ENCODE data around the gene GPC6.

Gene GPC6

GRCh38 chr13:94140027-94140426 lies 913.4 kb downstream of the GPC6 start:
- no peak overlapping the region for H2BK5ac ChIP-seq (ENCODE audit: low read depth, low read length, poor library complexity)
- H3K4me1 ChIP-seq (ENCODE audit: control insufficient read depth in 1 of 2, insufficient read depth in 2 of 2, low read length in 2 of 2) = no peaks in the 10 kb centered on the region
- H2BK12ac ChIP-seq (ENCODE audit: low read length) = no peak overlapping the region
- no peak overlapping the region for H4K8ac ChIP-seq (ENCODE audit: low read depth, low read length)
- no peaks in the 10 kb centered on the region for H3K27me3 ChIP-seq (ENCODE audit: insufficient read depth, low read length)
- no CpG with 5 or more reads among the region's 2 CpGs for WGBS (ENCODE audit: extremely low coverage, insufficient coverage, insufficient read length)
- H3K23ac ChIP-seq (ENCODE audit: low read length) = no peak overlapping the region
- no peak overlapping the region for H3K4me3 ChIP-seq (ENCODE audit: low read depth, low read length)
- H3K36me3 ChIP-seq (ENCODE audit: control insufficient read depth in 1 of 2, insufficient read depth in 2 of 2, low read length in 2 of 2) = no peaks in the 10 kb centered on the region
- no peak overlapping the region for H3K4ac ChIP-seq (ENCODE audit: low read depth, low read length)
- H4K12ac ChIP-seq (ENCODE audit: low read depth, low read length) = no peak overlapping the region
- no peak overlapping the region for H2AK5ac ChIP-seq (ENCODE audit: low read length)
- H3K4me2 ChIP-seq (ENCODE audit: low read length) = no peak overlapping the region
- H3K27ac ChIP-seq (ENCODE audit: low read depth, low read length) = no peak overlapping the region
- no peaks in the 10 kb centered on the region for H3K9me3 ChIP-seq (ENCODE audit: insufficient read depth, low read depth, low read length)
- no peak overlapping the region for H3K9ac ChIP-seq (ENCODE audit: low read length)
- DNase-seq = no peak
- H2BK120ac ChIP-seq (ENCODE audit: insufficient read depth, low read length, poor library complexity) = no peak overlapping the region
- no peak overlapping the region for H4K91ac ChIP-seq (ENCODE audit: low read depth, low read length)
- H3K79me2 ChIP-seq (ENCODE audit: control insufficient read depth, insufficient read depth, low read length, poor library complexity) = no peaks in the 10 kb centered on the region
- H2AFZ ChIP-seq (ENCODE audit: insufficient read depth, low read length, poor library complexity) = no peak overlapping the region
- H3K79me1 ChIP-seq (ENCODE audit: low read length) = no peaks in the 10 kb centered on the region
- no peak overlapping the region for H3K18ac ChIP-seq (ENCODE audit: low read length)
- no peak overlapping the region for H3K14ac ChIP-seq (ENCODE audit: low read length)

DNA sequence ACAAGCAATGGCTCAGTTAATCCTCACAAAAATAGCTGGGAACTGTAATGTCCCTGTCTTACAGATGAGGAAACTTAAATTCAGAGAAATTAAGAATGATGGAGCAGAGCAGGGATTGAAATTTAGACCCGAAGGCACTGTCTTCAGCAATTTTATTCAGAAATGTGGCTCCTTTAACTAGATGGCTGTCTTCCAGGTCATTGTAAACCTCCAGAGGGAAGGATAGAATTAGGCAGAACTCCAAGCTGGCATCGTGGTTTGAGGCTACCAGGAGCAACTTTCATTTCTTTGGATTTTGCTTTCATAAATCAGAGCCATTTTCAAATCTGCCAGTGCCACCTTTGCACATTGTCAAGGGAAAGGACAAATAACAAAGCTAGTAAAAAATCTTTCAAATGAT lies 913.9 kb downstream of the GPC6 start:
- H3K18ac ChIP-seq (ENCODE audit: low read length) = no peak overlapping the region
- no peaks in the 10 kb centered on the region for H3K36me3 ChIP-seq (ENCODE audit: control insufficient read depth in 1 of 2, insufficient read depth in 2 of 2, low read length in 2 of 2)
- H3K79me1 ChIP-seq (ENCODE audit: low read length) = no peaks in the 10 kb centered on the region
- no peaks in the 10 kb centered on the region for H3K27me3 ChIP-seq (ENCODE audit: insufficient read depth, low read length)
- H3K27ac ChIP-seq (ENCODE audit: low read depth, low read length) = no peak overlapping the region
- WGBS (ENCODE audit: extremely low coverage, insufficient coverage, insufficient read length) = no CpG with 5 or more reads among the region's 2 CpGs
- no peak overlapping the region for H4K12ac ChIP-seq (ENCODE audit: low read depth, low read length)
- no peak overlapping the region for H2BK120ac ChIP-seq (ENCODE audit: insufficient read depth, low read length, poor library complexity)
- H3K23ac ChIP-seq (ENCODE audit: low read length) = no peak overlapping the region
- no peak overlapping the region for H2BK12ac ChIP-seq (ENCODE audit: low read length)
- H3K9ac ChIP-seq (ENCODE audit: low read length) = no peak overlapping the region
- H2BK5ac ChIP-seq (ENCODE audit: low read depth, low read length, poor library complexity) = no peak overlapping the region
- no peak overlapping the region for H4K8ac ChIP-seq (ENCODE audit: low read depth, low read length)
- no peak overlapping the region for H3K4me2 ChIP-seq (ENCODE audit: low read length)
- no peak overlapping the region for H2AFZ ChIP-seq (ENCODE audit: insufficient read depth, low read length, poor library complexity)
- H3K9me3 ChIP-seq (ENCODE audit: insufficient read depth, low read depth, low read length) = no peaks in the 10 kb centered on the region
- H3K14ac ChIP-seq (ENCODE audit: low read length) = no peak overlapping the region
- H3K4me3 ChIP-seq (ENCODE audit: low read depth, low read length) = no peak overlapping the region
- no peak for DNase-seq
- no peaks in the 10 kb centered on the region for H3K79me2 ChIP-seq (ENCODE audit: control insufficient read depth, insufficient read depth, low read length, poor library complexity)
- no peak overlapping the region for H2AK5ac ChIP-seq (ENCODE audit: low read length)
- no peak overlapping the region for H3K4ac ChIP-seq (ENCODE audit: low read depth, low read length)
- H3K4me1 ChIP-seq (ENCODE audit: control insufficient read depth in 1 of 2, insufficient read depth in 2 of 2, low read length in 2 of 2) = no peaks in the 10 kb centered on the region
- H4K91ac ChIP-seq (ENCODE audit: low read depth, low read length) = no peak overlapping the region

DNA sequence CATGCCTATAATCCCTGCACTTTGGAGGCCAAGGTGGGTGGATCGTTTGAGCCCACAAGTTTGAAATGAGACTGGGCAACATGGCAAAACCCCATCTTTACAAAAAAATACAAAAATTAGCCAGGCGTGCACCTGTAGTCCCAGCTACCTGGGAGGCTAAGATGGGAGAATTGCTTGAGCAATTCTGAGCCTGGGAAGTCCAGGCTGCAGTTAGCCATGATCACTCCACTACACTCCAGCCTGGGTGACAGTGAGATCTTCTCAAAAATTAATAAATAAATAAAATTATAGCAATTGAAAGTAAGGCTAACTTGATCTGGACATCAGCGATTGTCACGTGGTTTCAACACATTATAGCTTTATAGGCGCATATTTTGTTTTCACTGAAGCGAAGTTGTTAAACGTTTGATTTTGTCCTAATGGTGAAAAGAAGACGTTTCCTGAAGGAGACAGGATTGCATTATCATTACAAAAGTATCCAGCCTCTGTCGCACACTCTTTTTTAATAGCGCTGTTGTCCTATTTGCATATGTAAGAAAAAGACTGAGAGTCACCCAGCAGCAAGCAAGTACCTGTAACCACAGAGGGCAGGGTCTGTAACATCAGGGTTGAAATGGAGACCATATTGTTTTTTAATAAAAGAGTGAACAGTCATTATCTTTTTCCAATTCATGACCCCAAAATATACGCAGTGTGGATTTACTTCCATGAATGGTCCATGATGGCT lies 917.2 kb downstream of the GPC6 start:
- Histone ChIP-seq H3K79me1 (ENCODE audit: low read length) (no peaks in the 10 kb centered on the region), H3K4ac (ENCODE audit: low read depth, low read length) (no peak overlapping the region), H3K23ac (ENCODE audit: low read length) (no peak overlapping the region), H3K18ac (ENCODE audit: low read length) (no peak overlapping the region), H3K4me3 (ENCODE audit: low read depth, low read length) (no peak overlapping the region), H3K36me3 (ENCODE audit: control insufficient read depth in 1 of 2, insufficient read depth in 2 of 2, low read length in 2 of 2) (no peaks in the 10 kb centered on the region), H3K27ac (ENCODE audit: low read depth, low read length) (no peak overlapping the region), H3K9ac (ENCODE audit: low read length) (no peak overlapping the region), H3K9me3 (ENCODE audit: insufficient read depth, low read depth, low read length) (no peaks in the 10 kb centered on the region), H2BK5ac (ENCODE audit: low read depth, low read length, poor library complexity) (no peak overlapping the region), H3K4me2 (ENCODE audit: low read length) (no peak overlapping the region), H4K91ac (ENCODE audit: low read depth, low read length) (no peak overlapping the region), H3K14ac (ENCODE audit: low read length) (no peak overlapping the region), H2AFZ (ENCODE audit: insufficient read depth, low read length, poor library complexity) (no peak overlapping the region), H3K79me2 (ENCODE audit: control insufficient read depth, insufficient read depth, low read length, poor library complexity) (no peaks in the 10 kb centered on the region), H2AK5ac (ENCODE audit: low read length) (no peak overlapping the region), H2BK120ac (ENCODE audit: insufficient read depth, low read length, poor library complexity) (no peak overlapping the region), H3K4me1 (ENCODE audit: control insufficient read depth in 1 of 2, insufficient read depth in 2 of 2, low read length in 2 of 2) (no peaks in the 10 kb centered on the region), H2BK12ac (ENCODE audit: low read length) (no peak overlapping the region), H3K27me3 (ENCODE audit: insufficient read depth, low read length) (no peaks in the 10 kb centered on the region), H4K12ac (ENCODE audit: low read depth, low read length) (no peak overlapping the region), H4K8ac (ENCODE audit: low read depth, low read length) (no peak overlapping the region)
- DNase-seq = no peak
- WGBS (ENCODE audit: extremely low coverage, insufficient coverage, insufficient read length) = no CpG with 5 or more reads among the region's 11 CpGs

DNA sequence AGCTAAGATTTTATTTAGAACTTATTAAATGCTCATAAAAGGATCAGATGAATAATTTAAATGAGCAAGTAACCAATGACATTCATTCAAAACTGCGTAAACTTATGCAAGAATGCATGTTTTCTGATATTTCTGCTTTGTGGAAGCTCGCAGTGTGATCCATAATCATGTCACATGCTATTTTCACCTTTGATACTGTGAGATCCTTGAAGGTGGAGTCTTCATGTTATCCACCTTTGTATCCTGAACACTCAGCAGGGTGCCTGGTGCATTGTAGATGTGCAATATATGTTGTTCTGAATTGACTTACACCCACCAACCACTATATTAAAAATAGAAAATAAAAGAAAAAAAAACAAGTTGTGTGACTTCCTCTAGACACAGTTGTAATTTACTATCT lies 919.4 kb downstream of the GPC6 start:
- no peak overlapping the region for H3K4me2 ChIP-seq (ENCODE audit: low read length)
- no peak overlapping the region for H3K4me3 ChIP-seq (ENCODE audit: low read depth, low read length)
- H2BK120ac ChIP-seq (ENCODE audit: insufficient read depth, low read length, poor library complexity) = no peak overlapping the region
- no peak overlapping the region for H4K91ac ChIP-seq (ENCODE audit: low read depth, low read length)
- no peak overlapping the region for H3K9ac ChIP-seq (ENCODE audit: low read length)
- H3K23ac ChIP-seq (ENCODE audit: low read length) = no peak overlapping the region
- H2BK5ac ChIP-seq (ENCODE audit: low read depth, low read length, poor library complexity) = no peak overlapping the region
- WGBS (ENCODE audit: extremely low coverage, insufficient coverage, insufficient read length) = no CpG with 5 or more reads among the region's 2 CpGs
- no peak for DNase-seq
- H3K4me1 ChIP-seq (ENCODE audit: control insufficient read depth in 1 of 2, insufficient read depth in 2 of 2, low read length in 2 of 2) = no peaks in the 10 kb centered on the region
- H3K9me3 ChIP-seq (ENCODE audit: insufficient read depth, low read depth, low read length) = no peaks in the 10 kb centered on the region
- H3K18ac ChIP-seq (ENCODE audit: low read length) = no peak overlapping the region
- no peaks in the 10 kb centered on the region for H3K27me3 ChIP-seq (ENCODE audit: insufficient read depth, low read length)
- no peaks in the 10 kb centered on the region for H3K79me1 ChIP-seq (ENCODE audit: low read length)
- H4K12ac ChIP-seq (ENCODE audit: low read depth, low read length) = no peak overlapping the region
- no peak overlapping the region for H3K14ac ChIP-seq (ENCODE audit: low read length)
- no peak overlapping the region for H4K8ac ChIP-seq (ENCODE audit: low read depth, low read length)
- no peaks in the 10 kb centered on the region for H3K36me3 ChIP-seq (ENCODE audit: control insufficient read depth in 1 of 2, insufficient read depth in 2 of 2, low read length in 2 of 2)
- H2BK12ac ChIP-seq (ENCODE audit: low read length) = no peak overlapping the region
- no peak overlapping the region for H3K27ac ChIP-seq (ENCODE audit: low read depth, low read length)
- H3K79me2 ChIP-seq (ENCODE audit: control insufficient read depth, insufficient read depth, low read length, poor library complexity) = no peaks in the 10 kb centered on the region
- no peak overlapping the region for H2AFZ ChIP-seq (ENCODE audit: insufficient read depth, low read length, poor library complexity)
- no peak overlapping the region for H3K4ac ChIP-seq (ENCODE audit: low read depth, low read length)
- no peak overlapping the region for H2AK5ac ChIP-seq (ENCODE audit: low read length)
